GM03348 (cell line): ENCODE data around the gene GRIN2D.

Experiments used
- DNase-seq: peaks from one replicate; pipeline ENCODE4 v3.0.0; 2012; ENCODE audit warnings: low spot score

The GRIN2D gene

GRCh38 chr19:48442116-48443035, 48.9 kb downstream of the GRIN2D start:
- no peak for DNase-seq

- DNase-seq, result peak; percentile 35
Observed at GRCh38 chr19:48443256-48443655, 49.8 kb downstream of the GRIN2D start.
